ENCODE results near the gene WNT9B.

The WNT9B gene

GRCh38 chr17:46823657-46824056 is 27.7 kb upstream of the WNT9B start:
- no peak for DNase-seq (ENCODE audit: low spot score)

GRCh38 chr17:46826116-46826515 is 25.3 kb upstream of the WNT9B start:
- no peak for TF ChIP-seq CTCF (IDR thresholded peaks at IDR 0.05; ENCODE audit: extremely low read depth, missing control alignments)
- no peak for DNase-seq (ENCODE audit: low spot score)

More at GRCh38 chr17:46823657-46824056, 27.7 kb upstream of the WNT9B start:
- TF ChIP-seq CTCF (IDR thresholded peaks at IDR 0.05; ENCODE audit: extremely low read depth, missing control alignments) = no peak

DNA sequence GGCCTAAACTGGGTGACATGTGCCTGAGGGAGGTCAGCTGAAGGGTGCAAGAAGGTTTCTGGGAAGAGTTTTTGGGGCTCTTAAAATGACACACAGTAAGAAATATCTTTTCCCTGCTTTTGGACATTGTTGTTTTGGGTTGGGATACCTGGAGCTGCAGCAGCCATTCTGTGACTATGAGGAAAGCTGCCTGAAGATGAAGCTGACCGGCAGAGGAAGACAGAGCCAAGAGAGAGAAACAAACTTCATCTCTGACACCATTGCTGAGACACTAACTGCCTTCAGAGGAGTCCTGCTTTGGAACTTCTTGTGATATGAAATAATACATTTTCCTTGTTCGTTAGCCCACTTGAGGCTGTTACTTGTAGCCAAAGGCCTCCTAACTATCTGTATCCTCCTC is 24.1 kb upstream of the WNT9B start:
- DNase-seq (ENCODE audit: low spot score) = no peak
- no peak for TF ChIP-seq CTCF (IDR thresholded peaks at IDR 0.05; ENCODE audit: extremely low read depth, missing control alignments)

- no peak for TF ChIP-seq CTCF (IDR thresholded peaks at IDR 0.05; ENCODE audit: extremely low read depth, missing control alignments)
Observed at GRCh38 chr17:46831573-46832330, 19.6 kb upstream of the WNT9B start.

GRCh38 chr17:46832331-46832821 is 19.0 kb upstream of the WNT9B start:
- no peak for TF ChIP-seq CTCF (IDR thresholded peaks at IDR 0.05; ENCODE audit: extremely low read depth, missing control alignments)
- DNase-seq (ENCODE audit: low spot score) = no peak

More at GRCh38 chr17:46831573-46832330, 19.6 kb upstream of the WNT9B start:
- no peak for DNase-seq (ENCODE audit: low spot score)

DNA sequence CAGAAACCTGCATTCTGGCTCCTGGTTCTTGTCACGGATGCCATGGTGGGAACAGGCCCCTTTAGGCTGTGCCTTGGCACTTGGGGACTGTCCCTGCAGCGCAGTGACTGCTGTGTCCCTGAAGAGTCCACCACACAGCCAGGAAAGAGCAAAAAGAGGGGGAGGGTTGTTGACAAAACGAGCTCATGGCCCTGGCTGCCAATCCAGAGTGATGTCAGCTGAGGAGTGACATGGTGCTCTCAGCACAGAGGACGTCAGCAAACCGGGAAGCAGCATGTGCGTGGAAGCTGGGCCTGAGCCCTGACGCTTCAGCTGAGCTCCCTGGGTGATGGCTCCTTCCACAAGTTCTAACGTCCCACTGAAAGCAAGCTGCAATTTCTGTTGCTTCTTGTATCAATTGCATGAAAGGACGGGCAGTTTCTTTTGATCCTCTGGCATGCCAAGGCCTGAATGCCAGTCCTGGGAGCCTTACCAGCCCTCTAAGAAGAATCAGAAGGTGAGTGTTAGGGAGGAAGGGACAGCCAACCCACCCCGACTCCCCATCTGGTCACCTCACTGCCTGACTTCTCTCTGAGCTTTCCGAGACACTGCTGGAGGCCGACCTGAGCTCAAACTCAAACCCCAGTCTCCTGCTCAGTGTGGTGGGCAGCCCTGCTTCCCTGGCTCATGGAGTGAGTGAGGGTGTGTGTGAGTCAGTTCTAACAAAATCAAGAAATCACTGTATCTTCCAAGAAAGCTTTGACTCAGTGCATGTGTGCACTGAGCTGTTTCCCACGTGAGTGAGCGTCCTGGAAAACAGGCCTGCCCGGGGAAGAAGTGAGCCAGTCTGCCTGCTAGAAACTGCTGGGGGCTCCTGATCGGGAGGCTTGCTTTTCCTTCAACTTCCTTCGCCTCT is 18.2 kb upstream of the WNT9B start:
- no peak for TF ChIP-seq CTCF (IDR thresholded peaks at IDR 0.05; ENCODE audit: extremely low read depth, missing control alignments)
- DNase-seq (ENCODE audit: low spot score) = no peak

DNA sequence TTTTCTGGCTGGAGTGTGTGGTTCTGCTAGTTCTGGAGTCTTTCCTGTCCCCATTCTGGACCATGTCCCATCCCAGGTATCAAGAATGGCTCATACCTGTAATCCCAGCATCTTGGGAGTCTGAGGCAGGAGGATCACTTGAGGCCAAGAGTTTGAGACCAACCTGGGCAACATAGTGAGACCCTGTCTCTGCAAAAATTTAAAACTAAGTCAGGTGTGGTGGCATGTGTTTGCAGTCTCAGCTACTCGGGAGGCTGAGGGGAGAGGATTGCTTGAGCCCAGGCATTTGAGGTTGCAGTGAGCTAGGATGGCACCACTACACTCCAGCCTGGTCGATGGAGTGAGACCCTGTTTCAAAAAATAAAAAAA is 17.6 kb upstream of the WNT9B start:
- no peak for DNase-seq (ENCODE audit: low spot score)
- TF ChIP-seq CTCF (IDR thresholded peaks at IDR 0.05; ENCODE audit: extremely low read depth, missing control alignments) = no peak
